ENCODE measurements around the gene WDR89.

The WDR89 gene

DNA sequence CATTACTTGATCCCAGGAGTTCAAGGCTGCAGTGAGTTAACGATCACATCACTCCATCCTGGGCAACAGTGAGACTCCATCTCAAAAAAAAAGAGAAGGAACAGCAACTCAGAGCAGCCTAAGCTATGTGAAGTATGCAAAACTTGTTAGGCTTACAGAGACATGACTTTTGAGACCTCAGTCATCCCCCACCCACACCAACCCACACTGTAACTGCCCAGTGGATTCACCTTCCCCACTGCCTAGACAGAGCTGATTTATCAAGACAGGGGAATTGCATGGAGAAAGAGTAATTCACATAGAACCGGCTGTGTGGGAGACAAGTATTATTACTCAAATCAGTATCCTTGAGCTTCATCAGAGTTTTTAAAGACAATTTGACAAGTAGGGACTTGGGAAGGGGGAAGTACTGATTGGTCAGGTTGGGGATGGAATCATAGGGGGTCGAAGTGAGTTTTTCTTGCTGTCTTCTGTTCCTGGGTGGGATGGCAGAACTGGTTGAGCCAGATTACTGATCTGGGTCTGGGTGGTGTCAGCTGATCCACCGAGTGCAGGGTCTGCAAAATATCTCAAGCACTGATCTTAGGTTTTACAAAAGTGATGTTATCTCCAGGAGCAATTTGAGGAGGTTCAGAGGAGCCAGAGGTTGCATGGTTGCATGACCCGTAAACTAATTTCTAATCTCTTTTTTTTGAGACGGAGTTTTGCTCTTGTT, 6.2 kb upstream of the WDR89 start:
- Histone ChIP-seq H3K4me1 (ENCODE audit: low read length) (0 out of 2 replicates have a peak, but pooled peaks cover 3% of the 10 kb centered on the region), H3K27me3 (ENCODE audit: low read depth, low read length) (no peaks in the 10 kb centered on the region), H3K79me2 (ENCODE audit: low read length) (peaks cover 4% of the 10 kb centered on the region; the same call in 1 of the 2 replicates), H3K9ac (ENCODE audit: low read length) (no peak overlapping the region), H3K4me3 (ENCODE audit: low read length) (no peak overlapping the region), H3K27ac (ENCODE audit: low read length) (no peak overlapping the region), H3K36me3 (replicated peaks; ENCODE audit: low read depth, low read length) (no peaks in the 10 kb centered on the region), H4K20me1 (ENCODE audit: insufficient read depth, low read length) (no peaks in the 10 kb centered on the region), H3K9me3 (ENCODE audit: insufficient read depth, low read length) (no peaks in the 10 kb centered on the region), H2AFZ (ENCODE audit: low read depth, low read length) (no peak overlapping the region), H3K4me2 (ENCODE audit: low read length) (no peak overlapping the region)
- TF ChIP-seq CTCF (IDR thresholded peaks at IDR 0.05; ENCODE audit: low read depth, low read length) (no peak), EZH2phosphoT487 (IDR thresholded peaks at IDR 0.05; ENCODE audit: low read depth) (no peak)

DNA sequence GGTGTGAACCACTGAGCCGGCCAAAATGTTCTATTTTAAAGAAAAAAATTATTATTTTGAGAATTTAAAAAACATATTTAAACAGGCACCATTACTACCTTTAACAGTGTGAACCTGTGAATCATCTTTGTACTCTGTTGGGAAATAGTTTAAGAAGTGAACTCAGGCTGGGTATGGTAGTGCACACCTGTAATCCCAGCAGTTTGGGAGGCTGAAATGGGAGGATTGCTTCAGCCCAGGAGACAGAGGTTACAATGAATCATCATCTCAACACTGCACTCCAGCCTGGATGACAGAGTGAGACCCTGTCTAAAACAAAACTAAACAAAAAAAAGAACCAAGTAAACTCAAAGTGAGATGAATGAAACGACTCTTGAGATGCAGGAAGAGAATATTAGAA, 3.1 kb upstream of the WDR89 start:
- H3K27me3 ChIP-seq (ENCODE audit: low read depth, low read length): no peaks in the 10 kb centered on the region
- no peak overlapping the region for H3K4me3 ChIP-seq (ENCODE audit: low read length)
- H3K79me2 ChIP-seq (ENCODE audit: low read length): peaks cover 21% of the 10 kb centered on the region
- H4K20me1 ChIP-seq (ENCODE audit: insufficient read depth, low read length): no peaks in the 10 kb centered on the region
- peaks cover 6% of the 10 kb centered on the region for H3K36me3 ChIP-seq (replicated peaks; ENCODE audit: low read depth, low read length)
- no peak overlapping the region for H2AFZ ChIP-seq (ENCODE audit: low read depth, low read length)
- no peak for TF ChIP-seq EZH2phosphoT487 (IDR thresholded peaks at IDR 0.05; ENCODE audit: low read depth)
- no peaks in the 10 kb centered on the region for H3K9me3 ChIP-seq (ENCODE audit: insufficient read depth, low read length)
- H3K27ac ChIP-seq (ENCODE audit: low read length): no peak overlapping the region
- H3K4me2 ChIP-seq (ENCODE audit: low read length): no peak overlapping the region
- H3K9ac ChIP-seq (ENCODE audit: low read length): no peak overlapping the region
- H3K4me1 ChIP-seq (ENCODE audit: low read length): 0 out of 2 replicates have a peak, but pooled peaks cover 5% of the 10 kb centered on the region

DNA sequence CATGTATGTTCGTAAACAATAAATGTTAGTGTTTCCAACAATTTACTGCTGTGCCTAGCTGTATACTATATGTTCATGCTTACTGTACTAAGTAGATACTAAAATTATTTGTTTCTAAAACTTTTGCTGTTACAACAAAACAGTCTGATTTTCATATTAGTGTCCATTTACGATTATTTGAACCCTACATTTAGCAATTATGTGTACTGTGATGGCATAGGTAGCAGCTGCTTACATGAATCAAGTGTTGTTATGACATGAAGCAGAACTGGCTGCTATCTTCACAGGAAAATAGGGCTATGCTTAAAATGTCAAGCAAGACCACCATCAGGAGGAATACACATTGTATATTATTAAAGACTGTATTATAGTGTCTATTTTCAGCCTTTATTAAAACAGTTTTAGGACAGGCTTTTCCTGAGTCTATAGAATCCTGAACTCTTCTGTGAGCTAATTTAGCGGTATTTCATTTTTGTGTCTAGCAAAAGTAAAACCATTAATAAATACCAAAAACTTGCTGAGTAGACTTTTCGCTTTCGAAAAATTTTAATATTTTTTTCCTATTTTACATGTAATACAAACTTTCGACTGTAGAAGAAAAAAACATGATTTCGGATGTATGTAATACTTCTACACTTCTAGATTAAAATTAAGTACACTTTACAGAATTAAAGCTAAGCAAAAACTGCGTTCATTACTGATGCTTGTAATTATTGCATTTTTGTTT, 1.1 kb upstream of the WDR89 start:
- peaks cover 40% of the 10 kb centered on the region for H3K79me2 ChIP-seq (ENCODE audit: low read length)
- no peaks in the 10 kb centered on the region for H3K27me3 ChIP-seq (ENCODE audit: low read depth, low read length)
- H3K36me3 ChIP-seq (replicated peaks; ENCODE audit: low read depth, low read length): peaks cover 15% of the 10 kb centered on the region
- peak overlapping the region; percentile 63 for H3K4me2 ChIP-seq (ENCODE audit: low read length)
- 0 out of 2 replicates have a peak, but pooled peaks cover 5% of the 10 kb centered on the region for H3K4me1 ChIP-seq (ENCODE audit: low read length)
- 0 out of 2 replicates have a peak overlapping the region, but pooled peaks have one; percentile 7 for H2AFZ ChIP-seq (ENCODE audit: low read depth, low read length)
- TF ChIP-seq EZH2phosphoT487 (IDR thresholded peaks at IDR 0.05; ENCODE audit: low read depth): no peak
- no peak for TF ChIP-seq CTCF (IDR thresholded peaks at IDR 0.05; ENCODE audit: low read depth, low read length)
- H3K4me3 ChIP-seq (ENCODE audit: low read length): peak overlapping the region; percentile 79
- H3K27ac ChIP-seq (ENCODE audit: low read length): peak overlapping the region; percentile 93
- peak overlapping the region; percentile 89 for H3K9ac ChIP-seq (ENCODE audit: low read length)
- H4K20me1 ChIP-seq (ENCODE audit: insufficient read depth, low read length): no peaks in the 10 kb centered on the region
- no peaks in the 10 kb centered on the region for H3K9me3 ChIP-seq (ENCODE audit: insufficient read depth, low read length)

- peaks cover 46% of the 10 kb centered on the region for H3K79me2 ChIP-seq (ENCODE audit: low read length)
- H4K20me1 ChIP-seq (ENCODE audit: insufficient read depth, low read length): no peaks in the 10 kb centered on the region
These were observed 549 bp upstream of the WDR89 start for GRCh38 chr14:63642229-63642611.

More at GRCh38 chr14:63642229-63642611, 549 bp upstream of the WDR89 start:
- no peak for TF ChIP-seq CTCF (IDR thresholded peaks at IDR 0.05; ENCODE audit: low read depth, low read length)
- no peak for TF ChIP-seq EZH2phosphoT487 (IDR thresholded peaks at IDR 0.05; ENCODE audit: low read depth)
- peak overlapping the region; percentile 79 for H3K4me3 ChIP-seq (ENCODE audit: low read length)
- no peaks in the 10 kb centered on the region for H3K9me3 ChIP-seq (ENCODE audit: insufficient read depth, low read length)
- peak overlapping the region; percentile 63 for H3K4me2 ChIP-seq (ENCODE audit: low read length)
- peak overlapping the region; percentile 89 for H3K9ac ChIP-seq (ENCODE audit: low read length)
- peaks cover 15% of the 10 kb centered on the region for H3K36me3 ChIP-seq (replicated peaks; ENCODE audit: low read depth, low read length)
- H2AFZ ChIP-seq (ENCODE audit: low read depth, low read length): peak overlapping the region; percentile 84
- H3K4me1 ChIP-seq (ENCODE audit: low read length): 0 out of 2 replicates have a peak, but pooled peaks cover 5% of the 10 kb centered on the region
- H3K27me3 ChIP-seq (ENCODE audit: low read depth, low read length): no peaks in the 10 kb centered on the region
- H3K27ac ChIP-seq (ENCODE audit: low read length): peak overlapping the region; percentile 93

Data from OCI-LY3 (cell line).